Skeletal muscle tissue (tissue), 4 donors: Measurements from ENCODE around the gene CCDC32. TPM values are rescaled to one million over a fixed set of nuclear protein-coding genes. Genes with fewer than 3 reads are reported as not detected.
A peak's percentile ranks its signal among the peaks of the same experiment; 100 is the strongest.

Experiments
- H3K27ac ChIP-seq: one replicate; pipeline ENCODE4 v1.7.0; 2013; ENCODE audit warnings: mild to moderate bottlenecking, low read depth, low read length, inconsistent platforms
- H3K27me3 ChIP-seq, 3 donors: one replicate each; pipeline ENCODE4 v1.7.0; 2013; ENCODE audit warnings: low read length in 3 of 3; ENCODE audit not compliant: control insufficient read depth in 3 of 3, insufficient read depth in 3 of 3
- H3K36me3 ChIP-seq, 3 donors: one replicate each; pipeline ENCODE4 v1.7.0; 2013; ENCODE audit warnings: low read length in 3 of 3; ENCODE audit not compliant: control insufficient read depth in 3 of 3, insufficient read depth in 3 of 3
- H3K4me1 ChIP-seq, 3 donors: one replicate each; pipeline ENCODE4 v1.7.0; 2013; ENCODE audit warnings: low read length in 3 of 3, mild to moderate bottlenecking in 3 of 3; ENCODE audit not compliant: control insufficient read depth in 3 of 3, insufficient read depth in 3 of 3
- H3K4me3 ChIP-seq, 3 donors: one replicate each; pipeline ENCODE4 v1.7.0; 2013; ENCODE audit warnings: low read length in 3 of 3
- H3K9ac ChIP-seq, 3 donors: one replicate each; pipeline ENCODE4 v1.7.0; 2013; ENCODE audit warnings: low read length in 3 of 3, mild to moderate bottlenecking in 3 of 3, moderate library complexity in 2 of 3, low read depth in 1 of 3
- H3K9me3 ChIP-seq, 3 donors: one replicate each; pipeline ENCODE4 v1.7.0; 2013; ENCODE audit warnings: low read length in 3 of 3; ENCODE audit not compliant: control insufficient read depth in 3 of 3
- total RNA-seq: library from RNA; depleted of rRNA; stranded (reverse); fragments of >200 nt; gene quantifications from one replicate; pipeline ENCODE4 v1.2.3, GENCODE V29; 2014
- donor health status: Osteomylitis.

CCDC32 gene
- 11.0 TPM for total RNA-seq

- H3K9ac ChIP-seq: peak within 1 kb of the TSS; percentile 94 to 99 (median 97)
- H3K4me1 ChIP-seq: peaks cover 13 to 37% (median 28%) of the 10 kb centered on the region in 3 donors
- no peaks in the 10 kb centered on the region for H3K27me3 ChIP-seq
- no peaks in the 10 kb centered on the region for H3K9me3 ChIP-seq
- peak within 1 kb of the TSS; percentile 89 to 98 (median 92) for H3K4me3 ChIP-seq
- peaks cover 0 to 4% (median 3%) of the 10 kb centered on the region in 3 donors for H3K36me3 ChIP-seq
- peak within 1 kb of the TSS; percentile 98 for H3K27ac ChIP-seq
These were observed at the start of gene CCDC32 for GRCh38 chr15:40564591-40565332. CCDC32 (minus strand) TSS chr15:40565042; CDS start chr15:40563015, 2,027 bp downstream.

- Histone ChIP-seq H3K36me3 (no peaks in the 10 kb centered on the region), H3K27me3 (no peaks in the 10 kb centered on the region), H3K9ac (no peak overlapping the region), H3K4me1 (no peaks in the 10 kb centered on the region), H3K9me3 (no peaks in the 10 kb centered on the region), H3K27ac (no peak overlapping the region), H3K4me3 (no peak overlapping the region)
These were observed 48.2 kb upstream of the CCDC32 start for GRCh38 chr15:40613080-40613479.

- Histone ChIP-seq H3K36me3 (no peaks in the 10 kb centered on the region), H3K9me3 (no peaks in the 10 kb centered on the region), H3K27ac (no peak overlapping the region), H3K4me3 (no peak overlapping the region), H3K4me1 (no peaks in the 10 kb centered on the region), H3K27me3 (no peaks in the 10 kb centered on the region), H3K9ac (no peak overlapping the region)
These were observed 39.1 kb upstream of the CCDC32 start for GRCh38 chr15:40603935-40604334.

- H3K27ac ChIP-seq: no peak overlapping the region
- H3K4me3 ChIP-seq: no peak overlapping the region
- H3K9me3 ChIP-seq: no peaks in the 10 kb centered on the region
- no peaks in the 10 kb centered on the region for H3K4me1 ChIP-seq
- no peaks in the 10 kb centered on the region for H3K36me3 ChIP-seq
- H3K9ac ChIP-seq: no peak overlapping the region
- no peaks in the 10 kb centered on the region for H3K27me3 ChIP-seq
These were observed 36.1 kb upstream of the CCDC32 start for GRCh38 chr15:40600956-40601355.

GRCh38 chr15:40598672-40599071, 33.8 kb upstream of the CCDC32 start:
- H3K27me3 ChIP-seq: no peaks in the 10 kb centered on the region
- H3K4me1 ChIP-seq: peaks cover 7 to 8% (median 8%) of the 10 kb centered on the region in 3 donors
- H3K4me3 ChIP-seq: no peak overlapping the region
- H3K27ac ChIP-seq: no peak overlapping the region
- H3K9ac ChIP-seq: no peak overlapping the region
- no peaks in the 10 kb centered on the region for H3K9me3 ChIP-seq
- no peaks in the 10 kb centered on the region for H3K36me3 ChIP-seq

- Histone ChIP-seq H3K9me3 (no peaks in the 10 kb centered on the region), H3K27ac (no peak overlapping the region), H3K4me1 (peaks cover 7 to 8% (median 8%) of the 10 kb centered on the region in 3 donors), H3K27me3 (no peaks in the 10 kb centered on the region), H3K36me3 (no peaks in the 10 kb centered on the region), H3K9ac (no peak overlapping the region), H3K4me3 (no peak overlapping the region)
These were observed 33.3 kb upstream of the CCDC32 start for GRCh38 chr15:40598126-40598525.

- no peaks in the 10 kb centered on the region for H3K36me3 ChIP-seq
- H3K4me1 ChIP-seq: peaks cover 7 to 8% (median 8%) of the 10 kb centered on the region in 3 donors
- no peak overlapping the region for H3K4me3 ChIP-seq
- H3K9me3 ChIP-seq: no peaks in the 10 kb centered on the region
- no peak overlapping the region for H3K27ac ChIP-seq
- no peaks in the 10 kb centered on the region for H3K27me3 ChIP-seq
- no peak overlapping the region for H3K9ac ChIP-seq
These were observed 32.2 kb upstream of the CCDC32 start for GRCh38 chr15:40597024-40597423.

- Histone ChIP-seq H3K9ac (no peak overlapping the region), H3K27me3 (no peaks in the 10 kb centered on the region), H3K36me3 (no peaks in the 10 kb centered on the region), H3K4me3 (no peak overlapping the region), H3K9me3 (no peaks in the 10 kb centered on the region), H3K4me1 (peaks cover 7 to 8% (median 8%) of the 10 kb centered on the region in 3 donors), H3K27ac (no peak overlapping the region)
These were observed 30.9 kb upstream of the CCDC32 start for GRCh38 chr15:40595773-40596172.

GRCh38 chr15:40595219-40595618, 30.4 kb upstream of the CCDC32 start:
- no peak overlapping the region for H3K9ac ChIP-seq
- H3K4me1 ChIP-seq: peaks cover 7 to 8% (median 8%) of the 10 kb centered on the region in 3 donors
- H3K9me3 ChIP-seq: no peaks in the 10 kb centered on the region
- H3K4me3 ChIP-seq: no peak overlapping the region
- no peaks in the 10 kb centered on the region for H3K36me3 ChIP-seq
- no peak overlapping the region for H3K27ac ChIP-seq
- H3K27me3 ChIP-seq: no peaks in the 10 kb centered on the region

- H3K4me1 ChIP-seq: peaks cover 7 to 8% (median 8%) of the 10 kb centered on the region in 3 donors
- H3K36me3 ChIP-seq: no peaks in the 10 kb centered on the region
- H3K27me3 ChIP-seq: no peaks in the 10 kb centered on the region
- peak overlapping the region; percentile 91 for H3K27ac ChIP-seq
- peak overlapping the region; percentile 90 to 92 (median 91) for H3K4me3 ChIP-seq
- H3K9me3 ChIP-seq: no peaks in the 10 kb centered on the region
- H3K9ac ChIP-seq: peak overlapping the region; percentile 46 to 90 (median 89)
These were observed 29.6 kb upstream of the CCDC32 start for GRCh38 chr15:40594429-40594836.
